ENCODE measurements around the gene ME1. TPM values are rescaled to one million over a fixed set of nuclear protein-coding genes. Genes with fewer than 3 reads are reported as not detected.
"Not testable (repeated sequence)": the region's sequence is repeated elsewhere in the genome, so short reads cannot be mapped to it uniquely, and the experiment has no call there.

The ME1 gene
- total RNA-seq, 1 experiment from 2014 or later, result 40.5 TPM

DNA sequence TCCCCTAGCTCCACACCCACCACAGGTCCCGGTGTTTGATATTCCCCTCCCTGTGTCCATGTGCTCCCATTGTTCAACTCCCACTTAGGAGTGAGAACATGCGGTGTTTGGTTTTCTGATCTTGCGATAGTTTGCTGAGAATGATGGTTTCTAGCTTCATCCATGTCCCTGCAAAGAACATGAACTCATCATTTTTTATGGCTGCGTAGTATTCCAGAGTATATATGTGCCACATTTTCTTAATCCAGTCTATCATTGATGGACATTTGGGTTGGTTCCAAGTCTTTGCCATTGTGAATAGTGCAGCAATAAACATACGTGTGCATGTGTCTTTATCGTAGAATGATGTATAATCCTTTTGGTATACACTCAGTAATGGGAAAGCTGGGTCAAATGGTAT, 143.6 kb downstream of the ME1 start:
- H3K27me3 ChIP-seq (ENCODE audit: insufficient read depth, low read length); H3K4me3 ChIP-seq (replicated peaks in 1 of 2; ENCODE audit: low read depth in 1 of 2, low read length in 2 of 2); DNase-seq (ENCODE audit: low read depth, low spot score); H3K4me2 ChIP-seq (ENCODE audit: low read length); intact Hi-C loops (cut with micrococcal nuclease); H3K27ac ChIP-seq (ENCODE audit: low read depth, low read length); H2AFZ ChIP-seq (ENCODE audit: low read depth, low read length, poor library complexity, severe bottlenecking); H3K79me2 ChIP-seq (ENCODE audit: insufficient read depth, low read length); H3K36me3 ChIP-seq (ENCODE audit: control insufficient read depth in 1 of 2, insufficient read depth in 2 of 2, low read length in 2 of 2); BruUV-seq (replicated peaks); ATAC-seq; H3K9me3 ChIP-seq (ENCODE audit: control insufficient read depth in 1 of 2, insufficient read depth in 1 of 2, low read depth in 1 of 2, low read length in 2 of 2); H3K9me2 ChIP-seq (ENCODE audit: insufficient read depth); POLR2A ChIA-PET; RAD21 ChIA-PET (ENCODE audit: low non-redundant PET in 1 of 2, low total read pairs in 2 of 2, uncharacterized antibody in 2 of 2, unreplicated experiment in 2 of 2); H3K9ac ChIP-seq (ENCODE audit: low read length); CTCF ChIA-PET; H4K20me1 ChIP-seq (ENCODE audit: insufficient read depth); H3K4me1 ChIP-seq (ENCODE audit: control insufficient read depth in 1 of 2, insufficient read depth in 2 of 2, low read length in 2 of 2): not testable (repeated sequence)

DNA sequence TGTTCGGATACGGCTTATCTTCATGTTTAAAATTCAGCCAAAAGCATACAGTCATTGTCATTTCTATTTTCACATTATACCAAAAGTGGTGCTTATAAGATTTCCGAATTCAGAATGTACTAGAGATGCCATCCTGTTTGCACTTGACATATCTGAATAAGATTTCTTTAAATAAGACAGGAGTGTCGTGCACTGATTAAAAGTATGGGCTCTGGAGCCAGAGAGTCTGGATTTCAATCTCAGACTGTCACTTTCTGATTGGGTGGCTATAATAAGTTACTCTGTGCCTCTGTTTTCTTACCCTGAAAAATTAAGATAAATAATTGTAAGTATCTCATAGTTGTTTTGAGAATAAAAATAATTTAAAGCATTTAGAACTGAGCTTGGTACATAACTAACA, 144.9 kb downstream of the ME1 start:
- no peaks in the 10 kb centered on the region for H3K4me1 ChIP-seq (ENCODE audit: control insufficient read depth in 1 of 2, insufficient read depth in 2 of 2, low read length in 2 of 2)
- no TSS peak for BruUV-seq (replicated peaks)
- no peaks in the 10 kb centered on the region for H4K20me1 ChIP-seq (ENCODE audit: insufficient read depth)
- H3K36me3 ChIP-seq (ENCODE audit: control insufficient read depth in 1 of 2, insufficient read depth in 2 of 2, low read length in 2 of 2), result no peaks in the 10 kb centered on the region
- H3K9ac ChIP-seq (ENCODE audit: low read length), result no peak overlapping the region
- DNase-seq (ENCODE audit: low read depth, low spot score) (no peak), ATAC-seq (no peak)
- ChIA-PET CTCF (no interaction called here), RAD21 (ENCODE audit: low non-redundant PET in 1 of 2, low total read pairs in 2 of 2, uncharacterized antibody in 2 of 2, unreplicated experiment in 2 of 2) (no interaction called here), POLR2A (no interaction called here)
- no peak overlapping the region for H3K4me2 ChIP-seq (ENCODE audit: low read length)
- H3K9me2 ChIP-seq (ENCODE audit: insufficient read depth), result no peaks in the 10 kb centered on the region
- H3K9me3 ChIP-seq (ENCODE audit: control insufficient read depth in 1 of 2, insufficient read depth in 1 of 2, low read depth in 1 of 2, low read length in 2 of 2), result no peaks in the 10 kb centered on the region
- H3K4me3 ChIP-seq (replicated peaks in 1 of 2; ENCODE audit: low read depth in 1 of 2, low read length in 2 of 2), result no peak overlapping the region
- no peaks in the 10 kb centered on the region for H3K79me2 ChIP-seq (ENCODE audit: insufficient read depth, low read length)
- H3K27me3 ChIP-seq (ENCODE audit: insufficient read depth, low read length), result no peaks in the 10 kb centered on the region
- intact Hi-C loops (cut with micrococcal nuclease), result no loop called here
- no peak overlapping the region for H3K27ac ChIP-seq (ENCODE audit: low read depth, low read length)
- H2AFZ ChIP-seq (ENCODE audit: low read depth, low read length, poor library complexity, severe bottlenecking), result no peak overlapping the region
- TF ChIP-seq, protein P1, sequence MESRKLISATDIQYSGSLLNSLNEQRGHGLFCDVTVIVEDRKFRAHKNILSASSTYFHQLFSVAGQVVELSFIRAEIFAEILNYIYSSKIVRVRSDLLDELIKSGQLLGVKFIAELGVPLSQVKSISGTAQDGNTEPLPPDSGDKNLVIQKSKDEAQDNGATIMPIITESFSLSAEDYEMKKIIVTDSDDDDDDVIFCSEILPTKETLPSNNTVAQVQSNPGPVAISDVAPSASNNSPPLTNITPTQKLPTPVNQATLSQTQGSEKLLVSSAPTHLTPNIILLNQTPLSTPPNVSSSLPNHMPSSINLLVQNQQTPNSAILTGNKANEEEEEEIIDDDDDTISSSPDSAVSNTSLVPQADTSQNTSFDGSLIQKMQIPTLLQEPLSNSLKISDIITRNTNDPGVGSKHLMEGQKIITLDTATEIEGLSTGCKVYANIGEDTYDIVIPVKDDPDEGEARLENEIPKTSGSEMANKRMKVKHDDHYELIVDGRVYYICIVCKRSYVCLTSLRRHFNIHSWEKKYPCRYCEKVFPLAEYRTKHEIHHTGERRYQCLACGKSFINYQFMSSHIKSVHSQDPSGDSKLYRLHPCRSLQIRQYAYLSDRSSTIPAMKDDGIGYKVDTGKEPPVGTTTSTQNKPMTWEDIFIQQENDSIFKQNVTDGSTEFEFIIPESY (IDR thresholded peaks at IDR 0.05; ENCODE audit: extremely low read depth, insufficient replicate concordance, low read length), result no peak
- no peak for TF ChIP-seq TCF7L2 (IDR thresholded peaks at IDR 0.05; ENCODE audit: borderline replicate concordance, extremely low read depth, insufficient read depth, insufficient read length)
- no peak for TF ChIP-seq SRF (IDR thresholded peaks at IDR 0.05; ENCODE audit: low read depth)
- no peak for TF ChIP-seq YY1 (IDR thresholded peaks at IDR 0.05; ENCODE audit: extremely low read depth, insufficient replicate concordance, low read depth, low read length)
- no peak for TF ChIP-seq REST (IDR thresholded peaks at IDR 0.05; ENCODE audit: low read depth)
- TF ChIP-seq ZNF274 (IDR thresholded peaks at IDR 0.05; ENCODE audit: low read depth, low read length), result no peak
- TF ChIP-seq EGR1 (IDR thresholded peaks at IDR 0.05; ENCODE audit: low read depth), result no peak
- TF ChIP-seq ELF1 (IDR thresholded peaks at IDR 0.05; ENCODE audit: borderline replicate concordance, low read depth), result no peak
- TF ChIP-seq FOSL1 (IDR thresholded peaks at IDR 0.05; ENCODE audit: low read depth), result no peak
- no peak for TF ChIP-seq SIN3A (IDR thresholded peaks at IDR 0.05; ENCODE audit: low read depth)
- TF ChIP-seq ZFX (IDR thresholded peaks at IDR 0.05), result no peak
- TF ChIP-seq CBX3 (IDR thresholded peaks at IDR 0.05; ENCODE audit: low read depth), result no peak
- no peak for TF ChIP-seq POLR2AphosphoS5 (IDR thresholded peaks at IDR 0.05; ENCODE audit: low read depth, low read length)
- no peak for TF ChIP-seq EZH2phosphoT487 (IDR thresholded peaks at IDR 0.05; ENCODE audit: borderline replicate concordance)
- no peak for TF ChIP-seq SP1 (IDR thresholded peaks at IDR 0.05; ENCODE audit: low read depth)
